ENCODE data around the gene ELMO1. TPM values are rescaled to one million over a fixed set of nuclear protein-coding genes. Genes with fewer than 3 reads are reported as not detected.

ELMO1 gene
- total RNA-seq, 1 experiment from 2014 or later = 1.1 TPM

DNA sequence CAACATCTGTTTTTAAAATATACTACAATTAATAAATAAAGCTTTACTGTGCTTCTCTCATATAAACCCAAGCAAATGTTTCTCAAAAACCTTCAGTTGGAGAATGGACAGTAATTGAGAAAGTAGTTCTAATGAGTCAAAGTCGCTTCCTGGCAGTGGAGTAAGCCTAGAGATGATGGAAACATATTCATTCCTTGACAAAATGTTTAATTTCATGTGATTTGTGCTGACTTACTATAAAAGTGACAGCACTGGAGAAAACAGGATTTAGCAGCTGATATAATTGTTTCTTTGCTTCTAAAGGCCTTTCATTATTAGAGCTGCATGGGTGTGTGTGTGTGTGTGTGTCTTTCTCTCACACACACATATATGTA is 9.0 kb downstream of the ELMO1 start:
- ChIA-PET RAD21 (ENCODE audit: low non-redundant PET in 1 of 2, low total read pairs in 2 of 2, uncharacterized antibody in 2 of 2, unreplicated experiment in 2 of 2) (no interaction called here), POLR2A (no interaction called here), CTCF (no interaction called here)
- intact Hi-C loops (cut with micrococcal nuclease) = no loop called here
- Histone ChIP-seq H3K79me2 (ENCODE audit: insufficient read depth, low read length) (no peaks in the 10 kb centered on the region), H3K9me2 (ENCODE audit: insufficient read depth) (no peaks in the 10 kb centered on the region), H3K4me3 (replicated peaks in 1 of 2; ENCODE audit: low read depth in 1 of 2, low read length in 2 of 2) (no peak overlapping the region), H3K9me3 (ENCODE audit: control insufficient read depth in 1 of 2, insufficient read depth in 1 of 2, low read depth in 1 of 2, low read length in 2 of 2) (no peaks in the 10 kb centered on the region), H3K27me3 (ENCODE audit: insufficient read depth, low read length) (peaks cover 3% of the 10 kb centered on the region), H3K9ac (ENCODE audit: low read length) (no peak overlapping the region), H4K20me1 (ENCODE audit: insufficient read depth) (no peaks in the 10 kb centered on the region), H3K4me2 (ENCODE audit: low read length) (no peak overlapping the region), H3K27ac (ENCODE audit: low read depth, low read length) (no peak overlapping the region), H3K36me3 (ENCODE audit: control insufficient read depth in 1 of 2, insufficient read depth in 2 of 2, low read length in 2 of 2) (no peaks in the 10 kb centered on the region), H2AFZ (ENCODE audit: low read depth, low read length, poor library complexity, severe bottlenecking) (no peak overlapping the region), H3K4me1 (ENCODE audit: control insufficient read depth in 1 of 2, insufficient read depth in 2 of 2, low read length in 2 of 2) (no peaks in the 10 kb centered on the region)
- no peak for TF ChIP-seq EGR1 (IDR thresholded peaks at IDR 0.05; ENCODE audit: low read depth)
- TF ChIP-seq SIN3A (IDR thresholded peaks at IDR 0.05; ENCODE audit: low read depth) = no peak
- no peak for TF ChIP-seq ZNF274 (IDR thresholded peaks at IDR 0.05; ENCODE audit: low read depth, low read length)
- TF ChIP-seq YY1 (IDR thresholded peaks at IDR 0.05; ENCODE audit: extremely low read depth, insufficient replicate concordance, low read depth, low read length) = no peak
- TF ChIP-seq EZH2phosphoT487 (IDR thresholded peaks at IDR 0.05; ENCODE audit: borderline replicate concordance) = no peak
- TF ChIP-seq SRF (IDR thresholded peaks at IDR 0.05; ENCODE audit: low read depth) = no peak
- TF ChIP-seq, protein P1, sequence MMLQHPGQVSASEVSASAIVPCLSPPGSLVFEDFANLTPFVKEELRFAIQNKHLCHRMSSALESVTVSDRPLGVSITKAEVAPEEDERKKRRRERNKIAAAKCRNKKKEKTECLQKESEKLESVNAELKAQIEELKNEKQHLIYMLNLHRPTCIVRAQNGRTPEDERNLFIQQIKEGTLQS (IDR thresholded peaks at IDR 0.05) = no peak
- TF ChIP-seq, protein P2, sequence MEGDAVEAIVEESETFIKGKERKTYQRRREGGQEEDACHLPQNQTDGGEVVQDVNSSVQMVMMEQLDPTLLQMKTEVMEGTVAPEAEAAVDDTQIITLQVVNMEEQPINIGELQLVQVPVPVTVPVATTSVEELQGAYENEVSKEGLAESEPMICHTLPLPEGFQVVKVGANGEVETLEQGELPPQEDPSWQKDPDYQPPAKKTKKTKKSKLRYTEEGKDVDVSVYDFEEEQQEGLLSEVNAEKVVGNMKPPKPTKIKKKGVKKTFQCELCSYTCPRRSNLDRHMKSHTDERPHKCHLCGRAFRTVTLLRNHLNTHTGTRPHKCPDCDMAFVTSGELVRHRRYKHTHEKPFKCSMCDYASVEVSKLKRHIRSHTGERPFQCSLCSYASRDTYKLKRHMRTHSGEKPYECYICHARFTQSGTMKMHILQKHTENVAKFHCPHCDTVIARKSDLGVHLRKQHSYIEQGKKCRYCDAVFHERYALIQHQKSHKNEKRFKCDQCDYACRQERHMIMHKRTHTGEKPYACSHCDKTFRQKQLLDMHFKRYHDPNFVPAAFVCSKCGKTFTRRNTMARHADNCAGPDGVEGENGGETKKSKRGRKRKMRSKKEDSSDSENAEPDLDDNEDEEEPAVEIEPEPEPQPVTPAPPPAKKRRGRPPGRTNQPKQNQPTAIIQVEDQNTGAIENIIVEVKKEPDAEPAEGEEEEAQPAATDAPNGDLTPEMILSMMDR (IDR thresholded peaks at IDR 0.05 in 2 of 3, conservative IDR thresholded peaks at IDR 0.05 in 1 of 3; ENCODE audit: borderline replicate concordance in 1 of 3, insufficient read depth in 1 of 3, low read depth in 2 of 3, low read length in 2 of 3) = no peak
- TF ChIP-seq, protein P3, sequence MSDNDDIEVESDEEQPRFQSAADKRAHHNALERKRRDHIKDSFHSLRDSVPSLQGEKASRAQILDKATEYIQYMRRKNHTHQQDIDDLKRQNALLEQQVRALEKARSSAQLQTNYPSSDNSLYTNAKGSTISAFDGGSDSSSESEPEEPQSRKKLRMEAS (IDR thresholded peaks at IDR 0.05) = no peak
- no peak for TF ChIP-seq ELF1 (IDR thresholded peaks at IDR 0.05; ENCODE audit: borderline replicate concordance, low read depth)
- ATAC-seq (no peak), DNase-seq (ENCODE audit: low read depth, low spot score) (no peak)
- BruUV-seq (replicated peaks) = no TSS peak
